ENCODE data around the gene KCNT1. TPM values are rescaled to one million over a fixed set of nuclear protein-coding genes. Genes with fewer than 3 reads are reported as not detected.

The KCNT1 gene
- total and polyA plus RNA-seq, 2 donors (not counting 3 experiments of a cell fraction or from before 2014, with no cell fraction given), result not detected

- Histone ChIP-seq H3K9me1 (replicated peaks; ENCODE audit: control insufficient read depth, extremely low read depth, insufficient read depth, low read length) (no peaks in the 10 kb centered on the region), H3K9ac (replicated peaks; ENCODE audit: extremely low read depth, insufficient read depth, low read length) (no peak overlapping the region), H4K20me1 (replicated peaks; ENCODE audit: control insufficient read depth, extremely low read depth, insufficient read depth, low read length) (no peaks in the 10 kb centered on the region), H3K79me2 (ENCODE audit: control insufficient read depth, insufficient read depth, low read length) (no peaks in the 10 kb centered on the region), H3K4me3 (replicated peaks in 1 of 3; ENCODE audit: insufficient read depth in 1 of 3, low read depth in 1 of 3, low read length in 3 of 3) (no peak overlapping the region), H3K4me1 (ENCODE audit: control insufficient read depth, extremely low read depth, insufficient read depth, low read length) (no peaks in the 10 kb centered on the region), H3K27ac (ENCODE audit: insufficient read depth, low read depth, low read length) (no peak overlapping the region), H3K36me3 (ENCODE audit: control insufficient read depth in 2 of 2, extremely low read depth in 1 of 2, insufficient read depth in 2 of 2, low read length in 2 of 2) (no peaks in the 10 kb centered on the region), H3K27me3 (ENCODE audit: control insufficient read depth in 2 of 2, insufficient read depth in 2 of 2, low read length in 2 of 2) (peaks cover 2 to 5% of the 10 kb centered on the region in 2 experiments), H3K4me2 (ENCODE audit: insufficient read depth, low read length) (no peak overlapping the region), H3K9me3 (replicated peaks; ENCODE audit: control insufficient read depth, insufficient read depth, low read length) (no peaks in the 10 kb centered on the region), H2AFZ (ENCODE audit: low read depth, low read length) (no peak overlapping the region)
- ChIA-PET POLR2A (no interaction called here), CTCF (interaction anchor here (0.9 kb wide), 1 partner anchor 11 kb away, joined by 4 read pairs; no protein-coding TSS in a partner anchor)
- FAIRE-seq (no peak), DNase-seq (ENCODE audit: low read depth, low spot score) (no peak)
- intact Hi-C loops (cut with micrococcal nuclease), result no loop called here
- TF ChIP-seq JUN (IDR thresholded peaks at IDR 0.05; ENCODE audit: borderline replicate concordance, insufficient read depth, insufficient read length, low read depth) (no peak), MYC (IDR thresholded peaks at IDR 0.05; ENCODE audit: low read depth, low read length) (no peak), GATA2 (IDR thresholded peaks at IDR 0.05; ENCODE audit: insufficient read depth, insufficient read length, low read depth, low read length) (no peak), EZH2 (IDR thresholded peaks at IDR 0.05; ENCODE audit: borderline replicate concordance, low read depth, low read length, severe bottlenecking) (no peak), FOS (IDR thresholded peaks at IDR 0.05; ENCODE audit: borderline replicate concordance, insufficient read depth, low read length) (no peak)
- TF ChIP-seq, protein P1, sequence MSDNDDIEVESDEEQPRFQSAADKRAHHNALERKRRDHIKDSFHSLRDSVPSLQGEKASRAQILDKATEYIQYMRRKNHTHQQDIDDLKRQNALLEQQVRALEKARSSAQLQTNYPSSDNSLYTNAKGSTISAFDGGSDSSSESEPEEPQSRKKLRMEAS (IDR thresholded peaks at IDR 0.05; ENCODE audit: insufficient read depth, insufficient read length), result peak; percentile 47
- dilution Hi-C loops (cut with MboI; ENCODE audit: extremely low pct_ligation_motif_present, low sequenced_read_pairs), result no loop called here
- no TSS peak for BruUV-seq (replicated peaks)
Observed at GRCh38 chr9:135708164-135708563, 6.2 kb downstream of the KCNT1 start.

- no peaks in the 10 kb centered on the region for H4K20me1 ChIP-seq (replicated peaks; ENCODE audit: control insufficient read depth, extremely low read depth, insufficient read depth, low read length)
- H3K27ac ChIP-seq (ENCODE audit: insufficient read depth, low read depth, low read length), result no peak overlapping the region
- ChIA-PET POLR2A (no interaction called here), CTCF (no interaction called here)
- H3K9me3 ChIP-seq (replicated peaks; ENCODE audit: control insufficient read depth, insufficient read depth, low read length), result no peaks in the 10 kb centered on the region
- TF ChIP-seq, protein P1 (IDR thresholded peaks at IDR 0.05; ENCODE audit: insufficient read depth, insufficient read length), result no peak
- TF ChIP-seq FOS (IDR thresholded peaks at IDR 0.05; ENCODE audit: borderline replicate concordance, insufficient read depth, low read length) (no peak), MYC (IDR thresholded peaks at IDR 0.05; ENCODE audit: low read depth, low read length) (no peak), JUN (IDR thresholded peaks at IDR 0.05; ENCODE audit: borderline replicate concordance, insufficient read depth, insufficient read length, low read depth) (no peak), EZH2 (IDR thresholded peaks at IDR 0.05; ENCODE audit: borderline replicate concordance, low read depth, low read length, severe bottlenecking) (no peak)
- TF ChIP-seq, protein P2, sequence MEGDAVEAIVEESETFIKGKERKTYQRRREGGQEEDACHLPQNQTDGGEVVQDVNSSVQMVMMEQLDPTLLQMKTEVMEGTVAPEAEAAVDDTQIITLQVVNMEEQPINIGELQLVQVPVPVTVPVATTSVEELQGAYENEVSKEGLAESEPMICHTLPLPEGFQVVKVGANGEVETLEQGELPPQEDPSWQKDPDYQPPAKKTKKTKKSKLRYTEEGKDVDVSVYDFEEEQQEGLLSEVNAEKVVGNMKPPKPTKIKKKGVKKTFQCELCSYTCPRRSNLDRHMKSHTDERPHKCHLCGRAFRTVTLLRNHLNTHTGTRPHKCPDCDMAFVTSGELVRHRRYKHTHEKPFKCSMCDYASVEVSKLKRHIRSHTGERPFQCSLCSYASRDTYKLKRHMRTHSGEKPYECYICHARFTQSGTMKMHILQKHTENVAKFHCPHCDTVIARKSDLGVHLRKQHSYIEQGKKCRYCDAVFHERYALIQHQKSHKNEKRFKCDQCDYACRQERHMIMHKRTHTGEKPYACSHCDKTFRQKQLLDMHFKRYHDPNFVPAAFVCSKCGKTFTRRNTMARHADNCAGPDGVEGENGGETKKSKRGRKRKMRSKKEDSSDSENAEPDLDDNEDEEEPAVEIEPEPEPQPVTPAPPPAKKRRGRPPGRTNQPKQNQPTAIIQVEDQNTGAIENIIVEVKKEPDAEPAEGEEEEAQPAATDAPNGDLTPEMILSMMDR (IDR thresholded peaks at IDR 0.05; ENCODE audit: extremely low read depth in 1 of 2, insufficient read depth in 1 of 2, low read depth in 1 of 2, low read length in 2 of 2), result no peak
- no peaks in the 10 kb centered on the region for H3K4me1 ChIP-seq (ENCODE audit: control insufficient read depth, extremely low read depth, insufficient read depth, low read length)
- H3K27me3 ChIP-seq (ENCODE audit: control insufficient read depth in 2 of 2, insufficient read depth in 2 of 2, low read length in 2 of 2), result peaks cover 15 to 28% of the 10 kb centered on the region in 2 experiments
- H3K79me2 ChIP-seq (ENCODE audit: control insufficient read depth, insufficient read depth, low read length), result no peaks in the 10 kb centered on the region
- no TSS peak for BruUV-seq (replicated peaks)
- H3K4me3 ChIP-seq (replicated peaks in 1 of 3; ENCODE audit: insufficient read depth in 1 of 3, low read depth in 1 of 3, low read length in 3 of 3), result no peak overlapping the region
- H3K9me1 ChIP-seq (replicated peaks; ENCODE audit: control insufficient read depth, extremely low read depth, insufficient read depth, low read length), result no peaks in the 10 kb centered on the region
- H3K36me3 ChIP-seq (ENCODE audit: control insufficient read depth in 2 of 2, extremely low read depth in 1 of 2, insufficient read depth in 2 of 2, low read length in 2 of 2), result no peaks in the 10 kb centered on the region
- intact Hi-C loops (cut with micrococcal nuclease) (no loop called here), dilution Hi-C loops (cut with MboI; ENCODE audit: extremely low pct_ligation_motif_present, low sequenced_read_pairs) (no loop called here)
- no peak overlapping the region for H3K9ac ChIP-seq (replicated peaks; ENCODE audit: extremely low read depth, insufficient read depth, low read length)
- FAIRE-seq (no peak), DNase-seq (ENCODE audit: low read depth, low spot score) (no peak)
- H2AFZ ChIP-seq (ENCODE audit: low read depth, low read length), result no peak overlapping the region
- H3K4me2 ChIP-seq (ENCODE audit: insufficient read depth, low read length), result no peak overlapping the region
Observed at GRCh38 chr9:135711391-135711790, 9.4 kb downstream of the KCNT1 start.
